Measurements from ENCODE around the gene OGA. TPM values are rescaled to one million over a fixed set of nuclear protein-coding genes. Genes with fewer than 3 reads are reported as not detected.

The OGA gene
- total RNA-seq, 4 donors from 2014 or later = 160 to 233 (median 190) TPM

GRCh38 chr10:101828766-101829551 is 10.7 kb upstream of the OGA start:
- TF ChIP-seq CTCF (IDR thresholded peaks at IDR 0.05; ENCODE audit: low read depth) = no peak

GRCh38 chr10:101827919-101828600 is 9.8 kb upstream of the OGA start:
- no peak for TF ChIP-seq CTCF (IDR thresholded peaks at IDR 0.05; ENCODE audit: low read depth)

- TF ChIP-seq CTCF (IDR thresholded peaks at IDR 0.05; ENCODE audit: low read depth) = no peak
Measured at GRCh38 chr10:101826852-101827434, 8.7 kb upstream of the OGA start.

- TF ChIP-seq CTCF (IDR thresholded peaks at IDR 0.05; ENCODE audit: low read depth) = no peak
Measured at GRCh38 chr10:101824736-101825135, 6.5 kb upstream of the OGA start.

- TF ChIP-seq CTCF (IDR thresholded peaks at IDR 0.05; ENCODE audit: low read depth) = no peak
Measured at GRCh38 chr10:101818872-101819633, 809 bp upstream of the OGA start.

- TF ChIP-seq CTCF (IDR thresholded peaks at IDR 0.05; ENCODE audit: low read depth) = no peak
Measured at GRCh38 chr10:101817337-101818118, 716 bp downstream of the OGA start.
